Prostate gland (tissue), 2 donors: Measurements from ENCODE around the gene ADGRG1. TPM values are rescaled to one million over a fixed set of nuclear protein-coding genes. Genes with fewer than 3 reads are reported as not detected.

Source experiments
- DNase-seq: peaks from one replicate; pipeline ENCODE4 v3.0.0-alpha.2; 2019; ENCODE audit warnings: low spot score
- H3K27ac ChIP-seq, 2 donors: fragments of 200-600 bp; sonication (generic); 2 replicates each; pipeline ENCODE4 v1.5.1; 2017 to 2019
- H3K27me3 ChIP-seq: fragments of 200-600 bp; sonication (generic); replicated peaks from 2 replicates; pipeline ENCODE4 v1.5.1; 2019; ENCODE audit not compliant: insufficient read depth
- H3K36me3 ChIP-seq, 2 donors: fragments of 200-600 bp; sonication (generic); 1 replicate in 1 of 2; 2 replicates in 1 of 2; pipeline versions ENCODE4 v1.5.1 to v1.8.1; 2017 to 2019
- H3K4me1 ChIP-seq: fragments of 200-600 bp; sonication (generic); replicated peaks from 2 replicates; pipeline ENCODE4 v1.5.1; 2019
- H3K4me3 ChIP-seq, 2 donors: fragments of 200-600 bp; sonication (generic); 2 replicates each; pipeline ENCODE4 v1.5.1; 2017 to 2019
- H3K9me3 ChIP-seq: fragments of 200-600 bp; sonication (generic); 2 replicates; pipeline ENCODE4 v1.5.1; 2017
- CTCF ChIP-seq, 4 experiments: fragments of 200-600 bp in 2 of 4; fragments of 450-650 bp in 2 of 4; sonication (generic) in 2 of 4; IDR thresholded peaks; 1 replicate in 3 of 4; 2 replicates in 1 of 4; pipeline ENCODE4 v1.5.1; 2016 to 2019; ENCODE audit warnings: antibody characterized with exemption in 4 of 4, mild to moderate bottlenecking in 2 of 4, moderate library complexity in 2 of 4
- POLR2A ChIP-seq: fragments of 450-650 bp; IDR thresholded peaks from one replicate; pipeline ENCODE4 v1.6.1; 2016; ENCODE audit warnings: antibody characterized with exemption, mild to moderate bottlenecking
- POLR2AphosphoS5 ChIP-seq: sonication (generic); formaldehyde crosslinking; IDR thresholded peaks from one replicate; pipeline ENCODE4 v1.6.1; 2017; ENCODE audit warnings: antibody characterized with exemption
- WGBS: methylation state at CpG from one replicate; pipeline ENCODE4 v1.1.5; 2018; 5-methylcytosine and 5-hydroxymethylcytosine counted together
- intact Hi-C: fragments of 100-400 bp; cut with DNase I; formaldehyde crosslinking; loops from one replicate; pipeline ENCODE4 v1.14.2; 2022
- total RNA-seq, 2 donors: library from RNA; depleted of rRNA; stranded (reverse); fragments of >200 nt; gene quantifications; one replicate each; pipeline ENCODE4 v1.1.0, GENCODE V29; 2016

ADGRG1 gene
- total RNA-seq, 2 donors from 2014 or later = 78.5 to 347 TPM

DNA sequence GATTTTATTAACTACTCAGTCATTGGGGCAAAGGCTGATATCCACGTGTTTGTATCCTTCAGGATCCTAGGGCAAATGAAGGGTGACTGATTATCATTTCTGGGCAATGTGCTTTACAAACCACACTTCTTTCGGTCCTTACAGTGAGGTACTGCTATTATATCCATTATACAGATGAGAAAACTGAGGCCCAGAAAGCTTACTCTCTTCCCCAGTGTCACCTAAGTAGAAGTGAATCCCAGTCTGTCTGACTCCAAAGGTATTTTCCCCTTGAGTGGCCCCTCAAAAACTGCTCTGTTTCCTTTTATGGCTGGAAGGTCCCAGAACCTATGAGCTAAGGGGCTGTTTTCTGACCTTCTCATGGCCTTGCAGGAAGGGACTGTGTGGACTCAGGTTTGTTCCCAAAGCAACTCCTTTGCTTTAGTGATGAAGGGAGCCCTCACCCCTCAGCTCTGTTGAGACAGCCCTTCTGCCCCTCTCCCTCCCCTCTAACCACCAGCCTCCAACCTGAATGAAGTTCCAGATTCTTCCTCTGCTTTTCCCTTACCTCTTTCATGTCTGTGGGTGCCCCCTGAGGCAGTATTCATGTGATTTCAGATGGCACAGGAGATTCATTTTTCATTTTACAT lies 27.4 kb upstream of the ADGRG1 start:
- no peak for DNase-seq
- H3K27ac ChIP-seq = no peak overlapping the region
- TF ChIP-seq POLR2AphosphoS5 (no peak), CTCF (IDR thresholded peaks at IDR 0.05) (no peak), POLR2A (no peak)
- no peaks in the 10 kb centered on the region for H3K4me1 ChIP-seq
- WGBS = 83% methylated on average over 2 of the region's 2 CpGs
- H3K9me3 ChIP-seq = no peaks in the 10 kb centered on the region
- H3K27me3 ChIP-seq = no peaks in the 10 kb centered on the region
- H3K4me3 ChIP-seq = no peak overlapping the region
- no peaks in the 10 kb centered on the region for H3K36me3 ChIP-seq
- intact Hi-C loops = no loop called here

GRCh38 chr16:57601801-57602478 lies 26.5 kb upstream of the ADGRG1 start:
- 50% methylated on average over 10 of the region's 10 CpGs for WGBS
- intact Hi-C loops = no loop called here
- no peak for DNase-seq

DNA sequence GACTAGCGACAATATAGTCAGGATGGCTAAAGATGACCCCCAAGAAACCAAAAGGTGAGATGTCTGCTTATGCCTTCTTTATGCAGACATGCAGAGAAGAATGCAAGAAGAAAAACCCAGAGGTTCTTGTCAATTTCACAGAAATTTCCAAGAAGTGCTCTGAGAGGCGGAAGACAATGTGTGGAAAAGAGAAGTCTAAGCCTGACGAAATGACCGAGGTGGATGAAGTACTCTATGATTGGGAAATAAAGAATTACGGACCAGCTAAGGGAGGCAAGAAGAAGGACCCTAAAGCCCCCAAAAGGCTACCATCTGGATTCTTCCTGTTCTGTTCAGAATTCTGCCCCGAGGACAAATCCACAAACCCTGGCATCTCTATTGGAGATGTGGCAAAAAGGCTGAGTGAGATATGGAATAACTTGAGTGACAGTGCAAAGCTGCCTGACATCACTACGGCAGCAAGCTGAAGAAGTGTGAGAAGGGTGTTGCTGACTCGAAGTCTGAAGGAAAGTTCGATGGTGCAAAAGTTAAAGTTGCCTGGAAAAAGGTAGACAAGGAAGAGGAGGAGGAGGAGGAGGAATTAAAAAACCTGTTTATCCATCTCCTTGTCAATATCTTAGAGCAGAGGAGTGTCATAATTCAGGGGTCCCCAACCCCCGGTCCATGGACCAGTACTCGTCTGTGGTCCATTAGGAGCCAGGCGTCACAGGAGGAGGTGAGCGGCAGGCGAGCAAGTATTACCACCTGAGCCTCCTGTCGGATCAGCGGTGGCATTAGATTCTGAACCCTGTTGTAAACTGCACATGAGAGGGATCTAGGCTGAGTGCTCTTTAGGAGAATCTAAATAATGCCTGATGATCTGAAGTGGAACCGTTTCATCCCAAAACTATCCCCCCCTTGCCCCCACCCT lies 25.1 kb upstream of the ADGRG1 start:
- TF ChIP-seq CTCF (IDR thresholded peaks at IDR 0.05) (no peak), POLR2A (no peak), POLR2AphosphoS5 (no peak)
- H3K36me3 ChIP-seq = no peaks in the 10 kb centered on the region
- DNase-seq = no peak
- intact Hi-C loops = no loop called here
- H3K27ac ChIP-seq = no peak overlapping the region
- no peaks in the 10 kb centered on the region for H3K4me1 ChIP-seq
- H3K9me3 ChIP-seq = no peaks in the 10 kb centered on the region
- 78% methylated on average over 17 of the region's 17 CpGs for WGBS
- H3K27me3 ChIP-seq = no peaks in the 10 kb centered on the region
- no peak overlapping the region for H3K4me3 ChIP-seq

More at GRCh38 chr16:57601801-57602478, 26.5 kb upstream of the ADGRG1 start:
- no peaks in the 10 kb centered on the region for H3K9me3 ChIP-seq
- TF ChIP-seq POLR2AphosphoS5 = peak; percentile 69
- no peak for TF ChIP-seq CTCF (IDR thresholded peaks at IDR 0.05)
- H3K36me3 ChIP-seq = no peaks in the 10 kb centered on the region
- H3K27ac ChIP-seq = no peak overlapping the region
- H3K4me3 ChIP-seq = no peak overlapping the region
- H3K27me3 ChIP-seq = no peaks in the 10 kb centered on the region
- no peaks in the 10 kb centered on the region for H3K4me1 ChIP-seq

- WGBS = 90% methylated on average over 7 of the region's 7 CpGs
Observed at GRCh38 chr16:57604177-57604576, 24.3 kb upstream of the ADGRG1 start.

More at GRCh38 chr16:57604177-57604576, 24.3 kb upstream of the ADGRG1 start:
- no peak for DNase-seq
- no peak overlapping the region for H3K4me3 ChIP-seq
- H3K4me1 ChIP-seq = no peaks in the 10 kb centered on the region
- intact Hi-C loops = no loop called here
- no peak overlapping the region for H3K27ac ChIP-seq
- no peaks in the 10 kb centered on the region for H3K36me3 ChIP-seq
- no peaks in the 10 kb centered on the region for H3K27me3 ChIP-seq
- no peaks in the 10 kb centered on the region for H3K9me3 ChIP-seq
- TF ChIP-seq POLR2AphosphoS5 (no peak), CTCF (IDR thresholded peaks at IDR 0.05) (no peak), POLR2A (no peak)
